Endothelial cell of umbilical vein (primary cell): Measurements from ENCODE around the gene HERPUD1.

Experiments
- EZH2 ChIP-seq: IDR thresholded peaks from 2 replicates; pipeline ENCODE4 v1.6.1; 2012; ENCODE audit warnings: borderline replicate concordance, low read depth, mild to moderate bottlenecking, moderate library complexity, low read length, inconsistent platforms; ENCODE audit not compliant: severe bottlenecking
- GATA2 ChIP-seq: IDR thresholded peaks from 2 replicates; pipeline ENCODE4 v1.7.0; 2011; ENCODE audit warnings: low read depth, mild to moderate bottlenecking, moderate library complexity, mixed read lengths, low read length; ENCODE audit not compliant: insufficient read length, insufficient read depth
- JUN ChIP-seq: IDR thresholded peaks from 2 replicates; pipeline ENCODE4 v1.6.1; 2011; ENCODE audit warnings: borderline replicate concordance, low read depth; ENCODE audit not compliant: insufficient read length, insufficient read depth
- MYC ChIP-seq: IDR thresholded peaks from one replicate; pipeline ENCODE4 v1.6.1; 2011; ENCODE audit warnings: mild to moderate bottlenecking, low read depth, low read length
- POLR2A ChIP-seq: IDR thresholded peaks from 2 replicates; pipeline ENCODE4 v1.6.1; 2012; ENCODE audit warnings: low read depth, mild to moderate bottlenecking, control low read depth, low read length
- POLR2AphosphoS5 ChIP-seq: IDR thresholded peaks from 2 replicates; pipeline ENCODE4 v1.6.1; 2012; ENCODE audit warnings: low read depth, mild to moderate bottlenecking, control low read depth, low read length, moderate library complexity; ENCODE audit not compliant: insufficient read depth
- TF ChIP-seq, protein P1 (sequence below): IDR thresholded peaks from 2 replicates; pipeline ENCODE4 v1.6.1; 2011; ENCODE audit not compliant: insufficient read depth, insufficient read length
- TF ChIP-seq, protein P2 (sequence below), 2 donors: IDR thresholded peaks; 1 replicate in 1 of 2; 2 replicates in 1 of 2; pipeline ENCODE4 v1.5.1; 2011; ENCODE audit warnings: low read length in 2 of 2, mild to moderate bottlenecking in 2 of 2, moderate library complexity in 2 of 2, control low read depth in 1 of 2, inconsistent platforms in 1 of 2, low read depth in 1 of 2; ENCODE audit not compliant: insufficient read depth in 1 of 2; ENCODE audit errors: extremely low read depth in 1 of 2

DNA sequence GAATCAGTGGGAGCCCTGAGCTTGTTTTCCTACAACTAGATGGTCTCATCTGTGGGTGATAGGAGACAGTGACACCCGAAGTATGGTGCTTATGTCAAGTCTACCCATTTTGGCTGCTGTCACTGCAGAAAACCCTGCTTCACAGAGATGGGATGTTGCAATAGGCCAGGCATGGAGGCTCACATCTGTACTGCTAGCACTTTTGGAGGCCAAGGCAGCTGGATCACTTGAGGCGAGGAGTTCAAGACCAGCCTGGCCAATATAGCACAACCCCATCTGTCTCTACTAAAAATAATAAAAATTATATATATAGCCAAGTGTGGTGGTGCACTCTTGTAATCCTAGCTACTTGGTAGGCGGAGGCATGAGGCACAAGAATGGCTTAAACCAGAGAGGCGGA lies 2.3 kb upstream of the HERPUD1 start:
- TF ChIP-seq, protein P1, sequence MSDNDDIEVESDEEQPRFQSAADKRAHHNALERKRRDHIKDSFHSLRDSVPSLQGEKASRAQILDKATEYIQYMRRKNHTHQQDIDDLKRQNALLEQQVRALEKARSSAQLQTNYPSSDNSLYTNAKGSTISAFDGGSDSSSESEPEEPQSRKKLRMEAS: no peak
- TF ChIP-seq, protein P2, sequence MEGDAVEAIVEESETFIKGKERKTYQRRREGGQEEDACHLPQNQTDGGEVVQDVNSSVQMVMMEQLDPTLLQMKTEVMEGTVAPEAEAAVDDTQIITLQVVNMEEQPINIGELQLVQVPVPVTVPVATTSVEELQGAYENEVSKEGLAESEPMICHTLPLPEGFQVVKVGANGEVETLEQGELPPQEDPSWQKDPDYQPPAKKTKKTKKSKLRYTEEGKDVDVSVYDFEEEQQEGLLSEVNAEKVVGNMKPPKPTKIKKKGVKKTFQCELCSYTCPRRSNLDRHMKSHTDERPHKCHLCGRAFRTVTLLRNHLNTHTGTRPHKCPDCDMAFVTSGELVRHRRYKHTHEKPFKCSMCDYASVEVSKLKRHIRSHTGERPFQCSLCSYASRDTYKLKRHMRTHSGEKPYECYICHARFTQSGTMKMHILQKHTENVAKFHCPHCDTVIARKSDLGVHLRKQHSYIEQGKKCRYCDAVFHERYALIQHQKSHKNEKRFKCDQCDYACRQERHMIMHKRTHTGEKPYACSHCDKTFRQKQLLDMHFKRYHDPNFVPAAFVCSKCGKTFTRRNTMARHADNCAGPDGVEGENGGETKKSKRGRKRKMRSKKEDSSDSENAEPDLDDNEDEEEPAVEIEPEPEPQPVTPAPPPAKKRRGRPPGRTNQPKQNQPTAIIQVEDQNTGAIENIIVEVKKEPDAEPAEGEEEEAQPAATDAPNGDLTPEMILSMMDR (IDR thresholded peaks at IDR 0.05; ENCODE audit: extremely low read depth in 1 of 2, insufficient read depth in 1 of 2, low read depth in 1 of 2, low read length in 2 of 2): no peak
- TF ChIP-seq EZH2: no peak
- no peak for TF ChIP-seq POLR2A
- no peak for TF ChIP-seq POLR2AphosphoS5
- no peak for TF ChIP-seq MYC
- no peak for TF ChIP-seq JUN
- no peak for TF ChIP-seq GATA2
